ENCODE data around the gene THAP3.
"Not testable (repeated sequence)": the region's sequence is repeated elsewhere in the genome, so short reads cannot be mapped to it uniquely, and the experiment has no call there.

DNA sequence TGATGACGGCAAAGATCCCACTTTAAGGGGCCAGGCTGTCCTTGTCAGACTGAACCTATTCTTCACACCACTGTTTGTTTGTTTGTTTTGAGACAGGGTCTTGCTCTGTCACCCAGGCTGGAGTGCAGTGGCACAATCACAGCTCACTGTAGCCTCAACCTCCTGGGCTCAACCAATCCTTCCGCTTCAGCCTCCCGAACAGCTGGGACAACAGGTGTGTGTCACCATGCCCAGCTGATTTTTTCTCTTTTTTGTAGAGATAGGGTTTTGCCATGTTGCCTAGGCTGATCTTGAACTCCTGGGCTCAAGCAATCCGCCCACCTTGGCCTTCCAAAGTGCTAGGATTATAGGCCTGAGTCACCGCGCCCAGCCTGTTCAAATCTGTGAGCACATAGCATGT is 12.1 kb downstream of the THAP3 start:
- TF ChIP-seq, protein P1, sequence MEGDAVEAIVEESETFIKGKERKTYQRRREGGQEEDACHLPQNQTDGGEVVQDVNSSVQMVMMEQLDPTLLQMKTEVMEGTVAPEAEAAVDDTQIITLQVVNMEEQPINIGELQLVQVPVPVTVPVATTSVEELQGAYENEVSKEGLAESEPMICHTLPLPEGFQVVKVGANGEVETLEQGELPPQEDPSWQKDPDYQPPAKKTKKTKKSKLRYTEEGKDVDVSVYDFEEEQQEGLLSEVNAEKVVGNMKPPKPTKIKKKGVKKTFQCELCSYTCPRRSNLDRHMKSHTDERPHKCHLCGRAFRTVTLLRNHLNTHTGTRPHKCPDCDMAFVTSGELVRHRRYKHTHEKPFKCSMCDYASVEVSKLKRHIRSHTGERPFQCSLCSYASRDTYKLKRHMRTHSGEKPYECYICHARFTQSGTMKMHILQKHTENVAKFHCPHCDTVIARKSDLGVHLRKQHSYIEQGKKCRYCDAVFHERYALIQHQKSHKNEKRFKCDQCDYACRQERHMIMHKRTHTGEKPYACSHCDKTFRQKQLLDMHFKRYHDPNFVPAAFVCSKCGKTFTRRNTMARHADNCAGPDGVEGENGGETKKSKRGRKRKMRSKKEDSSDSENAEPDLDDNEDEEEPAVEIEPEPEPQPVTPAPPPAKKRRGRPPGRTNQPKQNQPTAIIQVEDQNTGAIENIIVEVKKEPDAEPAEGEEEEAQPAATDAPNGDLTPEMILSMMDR (IDR thresholded peaks at IDR 0.05), result not testable (repeated sequence)
- not testable (repeated sequence) for TF ChIP-seq POLR2A (IDR thresholded peaks at IDR 0.05)
